GM19455 (cell line): ENCODE results near the gene LY6G5B.

Source experiments
- ATAC-seq: cut with Tn5 transposase; IDR thresholded peaks from one replicate; pipeline ENCODE4 v1.9.1; 2021; ENCODE audit not compliant: unreplicated experiment

LY6G5B gene, protein sequence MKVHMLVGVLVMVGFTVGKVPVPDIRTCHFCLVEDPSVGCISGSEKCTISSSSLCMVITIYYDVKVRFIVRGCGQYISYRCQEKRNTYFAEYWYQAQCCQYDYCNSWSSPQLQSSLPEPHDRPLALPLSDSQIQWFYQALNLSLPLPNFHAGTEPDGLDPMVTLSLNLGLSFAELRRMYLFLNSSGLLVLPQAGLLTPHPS

DNA sequence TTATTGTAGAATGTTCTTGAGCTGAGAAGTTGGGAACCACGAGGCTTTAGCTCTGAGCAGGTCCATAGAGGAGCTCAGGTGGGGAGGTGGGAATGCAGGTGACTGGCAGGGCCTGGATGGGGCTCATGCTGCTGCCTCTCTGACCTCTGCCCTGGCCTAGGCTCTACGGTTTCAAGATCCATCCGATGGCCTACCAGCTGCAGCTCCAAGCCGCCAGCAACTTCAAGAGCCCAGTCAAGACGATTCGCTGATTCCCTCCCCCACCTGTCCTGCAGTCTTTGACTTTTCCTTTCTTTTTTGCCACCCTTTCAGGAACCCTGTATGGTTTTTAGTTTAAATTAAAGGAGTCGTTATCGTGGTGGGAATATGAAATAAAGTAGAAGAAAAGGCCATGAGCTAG, at the start of gene LY6G5B:
Gene LY6G5B (plus strand): TSS at position 301 of the 400 bp plus-strand sequence. CDS start 975 bp downstream, outside the sequence.
- no peak for ATAC-seq

GRCh38 chr6:31620586-31621319, 49.0 kb upstream of the LY6G5B start, which contains the start of gene PRRC2A:
TSS of gene PRRC2A (plus strand) at chr6:31620715. CDS start at chr6:31622790, 2,075 bp downstream.
- peak; percentile 53 for ATAC-seq

- no peak for ATAC-seq
Measured at GRCh38 chr6:31621320-31621939, 48.3 kb upstream of the LY6G5B start.

DNA sequence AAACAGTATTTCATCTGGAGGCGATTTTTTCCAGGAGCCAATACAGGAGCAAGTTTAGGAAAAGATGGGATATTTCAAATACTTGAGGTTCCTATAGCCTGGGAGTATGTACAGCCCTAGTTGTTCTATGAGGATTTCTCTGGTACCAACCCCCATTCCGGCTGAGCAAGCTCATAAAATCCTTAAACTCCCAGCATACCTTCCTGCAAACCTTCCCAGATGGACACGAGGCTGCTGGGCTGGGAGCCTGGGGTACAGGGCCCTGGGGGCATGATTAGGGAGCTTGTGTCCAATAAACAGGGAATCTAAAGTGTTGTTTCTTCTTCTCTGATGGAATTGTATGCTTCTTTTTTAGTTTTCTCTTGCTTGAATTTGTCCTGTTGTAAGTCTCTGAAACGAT, 47.8 kb upstream of the LY6G5B start:
- no peak for ATAC-seq

DNA sequence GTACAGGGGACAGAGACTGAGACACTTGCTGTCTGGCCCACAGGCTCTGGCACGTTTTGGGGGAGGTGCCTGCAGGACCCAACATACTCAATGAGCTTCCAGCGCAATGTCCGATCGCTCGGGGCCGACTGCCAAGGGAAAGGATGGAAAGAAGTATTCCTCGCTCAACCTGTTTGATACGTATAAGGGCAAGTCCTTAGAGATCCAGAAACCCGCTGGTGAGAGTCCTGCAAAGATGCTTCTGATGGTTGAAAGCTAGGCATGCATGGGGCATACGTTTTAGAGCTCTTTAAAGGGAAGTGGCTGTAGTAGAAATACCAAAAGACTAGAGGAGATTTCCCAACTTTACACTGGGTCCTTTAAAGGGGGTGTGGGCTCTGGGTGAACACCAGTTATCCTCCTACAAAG, 47.1 kb upstream of the LY6G5B start:
- ATAC-seq = no peak

DNA sequence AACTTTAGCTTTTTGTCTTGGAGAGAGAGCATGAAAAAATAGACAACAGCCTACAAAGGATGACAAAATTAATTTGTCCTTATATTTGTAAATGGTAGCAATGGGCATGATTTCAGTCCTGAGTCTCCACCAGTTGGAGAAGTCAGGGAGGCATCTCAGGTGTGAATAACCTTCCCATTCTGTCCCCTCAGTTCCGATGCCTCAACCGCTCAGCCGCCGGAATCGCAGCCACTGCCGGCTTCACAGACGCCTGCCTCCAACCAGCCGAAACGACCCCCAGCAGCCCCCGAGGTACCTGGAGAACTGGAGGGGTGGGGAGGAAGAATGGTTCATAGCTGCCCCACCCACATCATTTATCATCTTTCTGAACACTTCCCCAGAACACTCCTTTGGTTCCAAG, 45.7 kb upstream of the LY6G5B start:
- no peak for ATAC-seq

GRCh38 chr6:31626952-31627351, 42.8 kb upstream of the LY6G5B start:
- no peak for ATAC-seq

DNA sequence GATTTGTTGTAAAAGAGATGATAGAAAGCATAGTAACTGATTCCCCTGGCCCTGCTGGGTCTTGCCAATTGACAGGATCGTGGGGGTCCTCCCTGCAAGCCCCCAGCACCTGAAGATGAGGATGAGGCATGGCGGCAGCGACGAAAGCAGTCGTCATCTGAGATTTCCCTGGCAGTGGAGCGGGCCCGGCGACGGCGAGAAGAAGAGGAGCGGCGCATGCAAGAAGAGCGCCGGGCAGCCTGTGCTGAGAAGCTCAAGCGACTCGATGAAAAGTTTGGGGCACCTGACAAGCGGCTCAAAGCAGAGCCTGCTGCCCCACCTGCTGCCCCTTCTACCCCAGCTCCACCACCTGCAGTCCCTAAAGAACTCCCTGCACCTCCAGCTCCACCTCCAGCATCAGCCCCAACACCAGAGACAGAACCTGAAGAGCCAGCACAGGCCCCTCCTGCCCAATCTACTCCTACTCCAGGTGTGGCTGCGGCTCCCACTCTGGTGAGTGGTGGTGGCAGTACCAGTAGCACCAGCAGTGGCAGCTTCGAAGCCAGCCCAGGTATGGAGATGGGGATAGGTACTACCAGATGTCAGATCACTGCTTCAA, 42.0 kb upstream of the LY6G5B start:
- no peak for ATAC-seq

DNA sequence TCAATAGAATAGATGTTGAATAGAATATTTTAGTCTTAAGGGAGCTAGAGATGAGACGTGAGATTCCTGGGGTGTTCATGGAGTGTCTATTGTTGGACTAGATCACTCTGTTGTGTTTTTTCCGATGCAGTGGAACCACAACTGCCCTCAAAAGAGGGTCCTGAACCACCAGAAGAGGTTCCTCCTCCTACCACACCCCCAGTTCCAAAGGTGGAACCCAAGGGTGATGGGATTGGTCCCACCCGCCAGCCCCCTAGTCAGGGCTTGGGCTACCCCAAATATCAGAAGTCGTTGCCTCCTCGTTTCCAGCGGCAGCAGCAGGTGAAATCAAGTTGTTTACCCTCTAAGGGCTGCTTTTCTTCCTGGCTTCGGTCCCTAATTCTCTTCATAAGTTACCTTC, 40.8 kb upstream of the LY6G5B start:
- ATAC-seq = no peak

DNA sequence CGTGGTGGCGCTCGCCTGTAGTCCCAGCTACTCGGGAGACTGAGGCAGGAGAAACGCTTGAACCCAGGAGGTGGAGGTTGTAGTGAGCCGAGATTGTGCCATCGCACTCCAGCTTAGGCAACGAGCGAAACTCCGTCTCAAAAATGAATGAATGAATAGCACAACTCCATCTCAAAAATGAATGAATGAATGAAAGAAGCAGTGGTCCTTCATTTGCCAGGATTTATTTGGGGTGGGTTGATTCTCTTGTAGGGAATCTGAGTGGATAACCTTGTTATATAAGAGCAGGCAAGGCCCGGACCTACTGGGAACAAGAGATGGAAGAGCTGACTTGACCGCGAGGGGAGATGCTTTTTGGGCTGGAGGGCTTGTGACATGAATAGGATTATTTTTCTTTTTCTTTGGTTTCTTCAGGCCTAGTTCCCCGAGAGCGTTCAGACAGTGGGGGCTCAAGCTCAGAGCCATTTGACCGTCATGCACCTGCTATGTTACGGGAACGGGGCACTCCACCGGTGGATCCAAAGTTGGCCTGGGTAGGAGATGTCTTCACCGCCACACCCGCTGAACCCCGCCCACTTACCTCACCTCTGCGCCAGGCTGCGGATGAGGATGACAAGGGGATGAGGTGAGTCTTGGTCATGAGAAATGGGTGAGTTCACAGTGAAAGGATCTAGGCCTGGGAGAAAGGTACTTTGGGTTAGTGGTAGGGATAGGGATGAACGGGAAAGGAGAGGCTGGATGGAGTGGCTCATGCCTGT, 39.4 kb upstream of the LY6G5B start:
- ATAC-seq = no peak

- ATAC-seq = no peak
Measured at GRCh38 chr6:31631209-31631608, 38.6 kb upstream of the LY6G5B start.

- no peak for ATAC-seq
Measured at GRCh38 chr6:31631681-31632278, 38.0 kb upstream of the LY6G5B start.

DNA sequence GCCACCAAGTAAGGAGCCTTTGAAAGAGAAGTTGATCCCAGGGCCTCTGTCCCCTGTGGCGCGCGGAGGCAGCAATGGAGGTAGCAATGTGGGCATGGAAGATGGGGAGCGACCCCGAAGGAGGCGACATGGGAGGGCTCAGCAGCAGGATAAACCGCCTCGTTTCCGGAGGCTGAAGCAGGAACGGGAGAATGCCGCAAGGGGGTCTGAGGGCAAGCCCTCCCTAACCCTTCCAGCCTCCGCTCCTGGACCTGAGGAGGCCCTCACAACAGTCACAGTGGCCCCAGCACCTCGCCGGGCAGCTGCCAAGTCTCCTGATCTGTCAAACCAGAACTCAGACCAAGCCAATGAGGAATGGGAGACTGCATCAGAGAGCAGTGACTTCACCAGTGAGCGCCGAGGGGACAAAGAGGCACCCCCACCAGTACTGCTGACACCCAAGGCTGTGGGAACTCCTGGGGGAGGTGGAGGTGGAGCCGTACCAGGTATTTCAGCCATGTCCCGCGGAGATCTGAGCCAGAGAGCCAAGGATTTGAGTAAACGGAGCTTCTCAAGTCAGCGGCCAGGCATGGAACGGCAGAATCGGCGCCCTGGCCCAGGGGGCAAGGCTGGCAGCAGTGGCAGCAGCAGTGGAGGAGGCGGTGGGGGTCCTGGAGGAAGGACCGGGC, 37.4 kb upstream of the LY6G5B start:
- no peak for ATAC-seq

DNA sequence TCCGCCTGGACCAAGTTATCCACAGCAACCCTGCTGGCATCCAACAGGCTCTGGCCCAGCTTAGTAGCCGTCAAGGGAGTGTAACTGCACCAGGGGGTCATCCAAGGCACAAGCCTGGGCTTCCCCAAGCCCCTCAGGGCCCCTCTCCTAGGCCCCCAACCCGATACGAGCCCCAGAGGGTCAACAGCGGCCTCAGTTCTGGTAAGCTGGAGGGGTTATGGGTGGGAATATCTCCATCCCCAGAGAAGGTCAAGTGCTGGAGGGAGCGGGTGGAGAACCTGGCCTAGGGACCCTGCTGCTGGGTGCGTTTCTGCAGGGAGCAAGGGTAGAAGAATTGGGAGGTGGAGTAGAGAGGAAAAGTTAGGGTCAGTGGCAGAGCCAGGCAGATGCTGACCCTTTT, 36.3 kb upstream of the LY6G5B start:
- no peak for ATAC-seq

DNA sequence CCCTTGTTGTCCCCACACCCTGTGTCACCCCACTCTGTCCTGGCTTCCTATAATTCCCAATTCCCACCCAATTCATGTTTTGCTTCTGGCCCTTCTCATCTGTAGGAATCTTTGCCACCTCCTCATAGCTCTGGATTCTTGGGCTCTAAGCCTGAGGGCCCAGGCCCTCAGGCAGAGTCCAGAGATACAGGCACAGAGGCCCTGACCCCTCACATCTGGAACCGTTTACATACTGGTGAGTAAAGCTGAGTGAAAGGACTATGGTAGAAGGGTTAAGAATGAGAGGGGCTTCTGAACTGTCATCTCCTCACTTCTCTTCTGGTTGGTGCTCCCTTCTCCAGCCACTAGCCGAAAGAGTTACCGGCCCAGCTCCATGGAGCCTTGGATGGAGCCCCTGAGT, 35.6 kb upstream of the LY6G5B start:
- no peak for ATAC-seq

DNA sequence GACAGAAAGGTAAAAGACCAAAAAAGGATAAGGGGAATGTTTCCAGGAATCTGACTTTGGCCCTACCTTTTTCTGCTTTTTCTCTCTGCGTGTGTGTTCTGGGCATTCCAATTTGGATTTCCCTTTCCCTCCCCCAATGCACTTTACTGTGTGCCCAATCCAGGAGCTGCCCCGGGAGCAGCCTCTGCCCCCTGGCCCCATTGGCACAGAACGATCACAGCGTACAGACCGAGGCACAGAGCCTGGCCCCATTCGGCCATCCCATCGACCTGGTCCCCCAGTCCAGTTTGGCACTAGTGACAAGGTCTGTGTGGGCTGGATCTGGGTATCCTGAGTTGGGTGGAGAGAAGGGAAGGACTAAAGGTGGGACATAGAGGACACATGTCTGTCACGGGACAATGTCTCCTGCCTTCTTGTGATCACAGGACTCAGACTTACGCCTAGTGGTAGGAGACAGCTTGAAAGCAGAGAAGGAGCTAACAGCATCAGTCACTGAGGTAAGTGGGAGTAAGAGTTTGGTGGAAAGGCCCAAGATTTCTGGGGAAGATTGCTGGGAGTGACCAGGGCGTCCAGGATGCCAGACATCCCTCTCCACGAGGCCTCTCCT, 34.7 kb upstream of the LY6G5B start:
- ATAC-seq = no peak

DNA sequence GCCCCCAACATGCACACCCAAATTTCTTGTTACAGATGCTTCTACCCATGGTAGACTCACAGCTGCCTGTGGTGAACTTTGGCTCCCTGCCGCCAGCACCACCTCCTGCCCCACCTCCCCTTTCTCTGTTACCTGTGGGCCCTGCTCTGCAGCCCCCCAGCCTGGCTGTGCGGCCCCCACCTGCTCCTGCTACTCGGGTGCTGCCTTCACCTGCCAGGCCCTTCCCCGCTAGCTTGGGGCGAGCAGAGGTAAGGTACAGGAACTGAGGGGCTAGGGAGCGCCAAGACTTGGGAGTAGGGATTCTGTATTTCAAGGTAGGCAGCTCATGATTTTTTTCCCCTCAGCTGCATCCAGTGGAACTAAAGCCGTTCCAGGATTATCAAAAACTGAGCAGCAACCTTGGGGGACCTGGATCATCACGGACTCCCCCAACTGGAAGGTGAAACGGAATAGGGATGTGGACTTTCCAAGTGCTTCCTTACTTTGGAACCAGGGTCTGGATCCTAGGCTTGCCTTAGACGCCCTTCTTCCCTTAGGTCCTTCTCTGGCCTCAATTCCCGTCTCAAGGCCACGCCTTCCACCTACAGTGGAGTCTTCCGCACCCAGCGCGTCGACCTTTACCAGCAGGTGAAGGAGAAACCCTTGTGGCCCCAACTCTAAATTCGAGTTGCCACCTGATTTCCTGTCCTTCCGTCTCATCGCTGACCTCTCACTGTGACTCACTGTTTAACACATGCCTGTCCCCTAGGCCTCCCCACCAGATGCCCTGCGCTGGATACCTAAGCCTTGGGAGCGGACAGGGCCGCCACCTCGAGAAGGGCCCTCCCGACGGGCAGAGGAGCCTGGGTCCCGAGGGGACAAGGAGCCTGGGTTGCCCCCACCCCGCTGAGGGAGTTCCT, 32.8 kb upstream of the LY6G5B start:
- no peak for ATAC-seq

DNA sequence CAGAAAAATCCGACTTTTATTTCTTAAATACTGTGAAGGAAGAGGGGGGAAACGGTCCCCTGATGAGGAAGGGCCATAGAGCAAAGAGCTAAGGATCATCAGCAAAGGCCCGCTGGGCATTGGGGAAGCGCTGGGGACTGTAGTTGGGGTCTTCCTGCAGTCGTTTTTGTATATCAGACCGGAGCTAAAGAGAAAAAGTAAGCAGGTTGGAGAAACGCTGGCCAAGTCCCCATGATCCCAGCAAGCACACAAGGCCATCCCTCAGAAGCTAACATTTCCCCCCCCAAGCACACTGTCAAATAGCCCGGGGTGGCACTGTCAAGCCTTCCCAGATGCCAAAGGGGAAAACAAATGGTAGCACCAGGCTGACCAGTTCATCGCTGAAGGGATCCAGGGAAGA, 30.7 kb upstream of the LY6G5B start:
- no peak for ATAC-seq

- no peak for ATAC-seq
Measured at GRCh38 chr6:31639449-31639861, 30.3 kb upstream of the LY6G5B start.
